Stimulated activated CD4-positive, alpha-beta T cell treated with anti-CD3 and anti-CD28 coated beads, Interleukin-2, amount 100 ng/mL, for 4 hours (primary cell): ENCODE results near the gene ITM2B.
"Not testable (repeated sequence)": the region's sequence is repeated elsewhere in the genome, so short reads cannot be mapped to it uniquely, and the experiment has no call there.

ENCODE experiments used
- DNase-seq: peaks from one replicate; pipeline ENCODE4 v3.0.0-alpha.2; 2020; ENCODE audit warnings: low read depth

The ITM2B gene

DNA sequence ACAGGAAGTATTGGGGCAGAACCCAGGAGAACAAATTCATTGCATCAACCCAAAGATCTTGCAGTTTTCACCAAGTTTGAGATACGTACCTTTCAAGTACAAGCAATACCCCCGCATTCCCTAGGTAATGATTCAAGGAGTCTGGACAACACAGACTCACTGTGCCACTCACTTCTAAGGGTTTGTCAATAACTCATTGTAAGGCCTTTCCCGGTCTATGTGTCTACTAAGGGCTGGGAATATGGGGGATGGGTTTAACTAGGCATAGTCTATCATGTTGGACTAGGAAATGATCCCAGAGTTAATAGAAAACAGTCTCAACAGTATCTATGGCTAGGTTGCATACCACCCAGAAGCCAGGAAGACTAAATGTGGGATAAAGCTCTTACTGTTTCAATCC, 8.3 kb upstream of the ITM2B start:
- no peak for DNase-seq

DNA sequence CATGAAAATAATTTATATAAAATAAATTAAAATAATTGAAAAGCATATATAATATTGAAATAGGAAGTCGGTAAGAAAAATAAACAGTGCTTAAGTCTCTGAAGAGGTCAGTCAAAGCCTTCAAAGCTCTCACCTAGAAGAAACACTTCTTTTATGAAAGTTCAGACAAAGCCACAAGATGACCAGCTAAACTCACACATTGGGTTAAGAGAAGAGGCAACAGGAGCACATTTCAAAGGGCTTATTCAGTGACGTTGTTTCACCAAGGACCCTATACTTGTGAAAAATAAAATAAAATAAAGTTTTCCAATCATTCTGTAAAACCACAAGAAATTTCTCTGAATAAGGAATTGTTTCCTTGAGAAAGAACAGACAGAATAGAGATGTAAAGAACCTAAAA, 2.5 kb upstream of the ITM2B start:
- no peak for DNase-seq

DNA sequence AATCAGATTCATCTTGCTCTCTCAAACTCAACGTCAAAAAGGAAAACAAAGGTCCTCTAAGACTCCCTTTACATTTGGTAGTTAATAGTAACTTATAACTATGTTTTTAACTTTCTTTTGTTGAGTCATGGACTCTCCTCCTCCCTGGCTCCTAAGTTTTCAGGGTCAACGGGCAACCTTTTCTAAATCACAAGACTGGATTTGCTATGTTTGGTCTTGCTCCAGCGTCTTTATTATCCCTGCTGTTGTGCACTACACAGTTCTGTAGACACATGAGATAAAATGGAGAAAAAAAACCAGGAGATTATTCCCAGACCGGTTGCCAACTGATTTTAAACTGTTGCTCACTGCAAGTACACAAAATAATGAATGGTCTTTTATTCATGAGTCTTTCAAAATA, 1.9 kb upstream of the ITM2B start:
- DNase-seq = no peak

DNA sequence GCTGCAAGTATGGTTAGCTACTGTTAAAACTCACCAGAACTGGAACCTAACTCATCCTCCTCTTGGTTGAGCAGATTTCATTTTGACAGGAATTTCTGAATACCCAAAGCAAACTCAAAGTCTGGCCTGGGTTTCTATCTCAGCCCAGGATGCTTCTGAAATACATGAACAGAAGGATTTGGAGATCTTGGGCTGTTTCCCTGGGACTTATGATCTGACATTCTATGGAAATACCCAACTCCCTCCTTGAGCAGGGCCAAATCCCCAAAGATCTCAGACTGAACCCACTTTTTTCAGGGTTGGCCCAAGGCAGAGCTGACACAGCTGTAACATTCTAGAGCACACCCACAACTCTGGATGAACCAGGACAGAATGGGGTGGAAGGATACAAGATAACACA, 1.1 kb upstream of the ITM2B start:
- no peak for DNase-seq

DNA sequence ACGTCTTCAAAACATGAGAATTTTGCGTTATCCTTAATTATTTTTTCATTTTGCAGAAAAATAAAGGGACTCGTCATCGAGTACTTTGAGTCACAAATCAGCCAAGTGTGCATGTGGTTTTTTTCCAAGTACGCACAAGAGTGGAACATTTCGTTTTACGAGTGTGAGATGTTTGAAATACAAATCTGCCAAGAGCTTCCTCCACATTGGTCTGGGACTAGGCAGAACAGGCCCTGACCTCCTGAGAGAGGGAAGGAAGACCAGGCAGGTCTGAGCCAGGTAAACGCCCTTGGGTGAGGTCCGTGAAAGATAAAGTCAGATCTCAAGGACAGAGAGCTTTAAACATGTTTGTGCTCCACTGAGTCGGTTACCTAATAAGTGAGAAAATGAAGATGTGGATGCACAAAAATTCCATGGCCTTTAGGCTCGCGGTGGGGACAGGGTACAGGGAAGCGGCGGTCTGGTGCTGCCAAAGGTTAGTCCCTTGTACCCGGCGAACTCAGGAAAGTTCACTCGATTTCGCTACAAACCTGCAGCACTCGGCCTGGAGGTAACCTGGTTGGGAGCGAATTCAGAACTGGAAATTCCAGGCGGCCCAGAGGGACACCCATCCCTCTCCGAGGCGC, 473 bp upstream of the ITM2B start:
- DNase-seq = no peak

DNA sequence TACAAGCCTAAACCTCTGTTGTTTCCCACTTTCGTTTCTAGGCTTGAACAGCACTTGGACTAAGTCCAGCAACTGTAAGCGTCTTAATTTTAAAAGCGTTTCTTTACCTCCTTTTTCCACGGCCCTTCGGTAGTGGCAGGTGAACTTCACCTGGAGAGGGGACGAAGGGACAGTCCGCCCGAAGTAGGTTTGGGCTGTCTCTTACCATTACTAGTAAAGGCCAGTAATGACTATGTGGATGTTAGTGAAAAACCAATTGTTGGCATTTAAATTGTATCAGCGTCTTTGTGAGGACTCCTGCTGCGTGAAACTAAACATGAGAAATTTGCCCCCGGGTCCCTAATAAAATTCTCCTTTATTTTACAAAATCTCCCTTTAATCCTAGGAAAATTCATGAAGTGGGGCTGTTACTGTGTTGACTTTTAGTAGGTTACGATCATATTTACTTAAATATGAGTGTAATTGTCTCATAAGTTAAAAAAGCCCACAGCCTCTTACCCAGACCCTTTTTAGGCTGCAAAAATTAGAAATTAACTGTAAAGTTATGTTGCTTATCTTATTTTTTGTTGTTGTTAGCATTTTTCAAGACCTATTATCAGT, 983 bp downstream of the ITM2B start:
- no peak for DNase-seq

DNA sequence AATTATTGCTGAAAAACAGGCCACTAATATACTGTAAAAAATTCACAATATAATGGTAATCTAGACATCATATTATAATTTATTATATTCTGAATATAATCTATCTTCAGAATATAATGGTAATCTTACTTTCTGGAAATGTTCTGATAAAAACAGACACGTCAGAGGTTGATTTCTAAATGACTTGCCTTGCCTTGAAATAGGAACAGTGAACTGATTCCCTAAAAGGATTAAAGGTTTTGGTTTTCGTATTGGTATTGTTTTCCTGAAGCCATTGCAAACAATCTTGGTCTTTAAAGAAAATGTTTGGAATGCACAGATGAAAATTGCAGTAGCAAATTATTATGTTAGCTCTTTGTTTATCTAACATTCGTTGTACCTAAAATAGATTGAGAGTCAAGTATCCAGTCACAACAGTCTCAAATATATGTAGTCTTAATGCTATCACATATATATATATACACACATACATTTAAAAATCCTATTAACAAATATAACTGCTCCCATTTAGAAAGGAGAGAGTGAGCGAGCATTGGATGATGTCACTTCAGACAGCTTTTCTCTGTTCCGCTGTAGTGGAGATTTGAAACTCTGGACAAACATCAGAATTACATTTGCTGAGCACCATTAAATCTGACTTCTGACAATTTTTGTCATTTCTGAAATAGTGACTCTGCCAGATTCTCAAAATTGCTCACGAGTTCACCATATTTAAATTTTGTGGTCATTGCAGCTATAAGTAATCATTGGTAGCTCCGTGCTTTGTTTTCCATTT, 1.7 kb downstream of the ITM2B start:
- DNase-seq = no peak

DNA sequence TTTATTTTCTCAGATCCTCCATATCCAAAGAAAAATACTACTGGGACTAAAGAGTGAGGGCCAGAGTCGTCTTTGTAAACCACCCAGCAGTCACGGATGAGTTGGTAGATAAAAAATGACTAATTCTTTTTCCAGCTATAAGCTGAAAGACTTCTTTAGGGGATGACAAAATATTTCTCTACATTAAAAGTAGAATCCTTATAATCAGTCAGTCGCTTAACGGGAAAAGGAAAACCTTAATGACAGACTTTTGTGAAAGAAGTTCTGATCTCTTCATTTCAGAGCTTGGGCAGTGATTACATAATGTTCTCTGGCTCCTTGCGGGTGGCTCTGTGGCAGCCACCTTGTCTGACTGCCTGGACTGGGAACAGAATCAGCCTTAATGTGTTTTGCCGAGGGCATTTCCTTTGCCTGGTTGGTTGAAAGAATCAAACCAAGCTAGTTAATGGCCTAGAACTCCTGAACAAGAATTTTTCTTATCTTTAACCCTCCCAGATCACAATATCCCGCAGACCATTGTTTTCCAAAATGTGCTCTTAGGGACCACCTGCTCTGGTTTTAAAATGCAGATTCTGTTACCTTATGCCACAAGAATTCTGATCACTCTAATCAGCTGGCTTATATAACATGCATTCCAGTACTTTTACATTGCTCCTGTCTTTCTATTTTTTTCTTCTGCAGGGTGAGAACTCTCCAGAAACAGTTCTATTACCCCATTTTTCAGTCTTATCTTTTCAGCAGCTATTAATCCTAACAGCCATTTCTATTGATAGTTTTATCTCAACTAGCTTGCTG, 2.5 kb downstream of the ITM2B start:
- no peak for DNase-seq

DNA sequence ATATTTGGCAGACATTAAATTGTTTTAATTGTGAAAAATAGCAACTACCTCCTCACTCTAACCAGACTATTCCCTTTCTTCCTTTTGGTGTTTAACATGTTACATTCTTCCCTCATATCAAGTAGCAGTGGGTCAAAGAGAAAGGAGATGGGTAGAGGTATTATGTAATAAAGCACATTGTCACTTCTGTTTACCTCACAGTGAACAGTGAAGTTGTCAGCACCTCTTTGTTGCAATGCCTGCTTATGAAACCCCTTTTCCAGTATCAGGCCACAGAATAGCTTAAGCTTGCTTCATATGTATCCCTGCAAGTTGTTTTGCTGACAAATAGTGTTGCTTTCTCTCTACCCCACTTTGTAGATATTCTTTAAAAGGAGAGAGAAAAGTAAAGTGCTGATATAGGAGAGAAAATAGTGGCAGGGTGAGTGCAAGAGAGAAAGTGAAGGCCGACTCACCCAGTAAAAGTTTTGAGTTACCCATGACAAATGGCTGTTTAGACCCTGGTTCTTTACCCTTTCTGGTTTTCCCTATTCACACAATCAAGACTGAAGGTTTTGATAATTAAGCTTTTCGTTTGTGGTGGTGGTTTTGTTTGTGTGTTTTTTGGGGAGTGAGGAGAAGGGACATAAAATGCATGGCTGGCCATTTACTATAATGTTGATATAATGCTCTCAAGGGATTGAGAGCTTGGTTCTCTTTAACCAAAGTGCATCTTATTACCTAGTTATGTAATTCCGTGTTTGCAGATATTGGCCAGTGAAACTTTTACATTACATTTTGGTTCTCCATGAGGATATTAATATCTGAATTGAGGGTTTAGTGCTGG, 3.7 kb downstream of the ITM2B start:
- DNase-seq = no peak

DNA sequence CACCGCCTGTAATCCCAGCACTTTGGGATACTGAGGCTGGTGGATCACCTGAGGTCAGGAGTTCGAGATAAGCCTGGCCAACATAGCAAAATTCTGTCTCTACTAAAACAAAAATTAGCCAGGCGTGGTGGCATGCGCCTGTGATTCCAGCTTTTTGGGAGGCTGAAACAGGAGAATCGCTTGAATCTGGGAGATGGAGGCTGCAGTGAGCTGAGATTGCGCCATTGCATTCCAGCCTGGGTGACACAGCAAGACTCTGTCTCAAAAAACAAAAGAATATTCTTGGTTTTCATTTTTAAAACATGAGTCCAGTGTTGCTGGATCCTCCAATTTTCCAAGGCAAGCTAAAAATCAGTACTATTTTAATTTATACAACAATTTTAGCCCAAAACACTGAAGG, 6.4 kb downstream of the ITM2B start:
- not testable (repeated sequence) for DNase-seq

DNA sequence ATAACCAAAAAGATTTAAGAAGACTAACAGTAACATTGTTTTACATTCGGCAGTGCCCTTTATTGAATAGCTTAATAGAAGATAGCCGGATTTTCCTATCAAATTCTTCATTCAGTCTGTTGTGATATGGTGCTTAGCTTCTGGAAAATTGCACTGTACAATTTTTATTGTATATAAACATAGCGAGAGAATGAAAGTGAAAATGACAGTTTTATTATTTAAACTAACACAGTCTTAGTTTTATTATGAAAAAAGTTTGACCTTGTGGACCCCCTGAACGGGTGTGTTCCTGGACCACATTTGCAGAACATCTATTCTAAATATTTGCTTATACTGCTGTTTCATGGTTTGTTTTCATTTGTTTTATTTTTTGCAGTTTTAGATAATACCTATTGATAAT, 8.6 kb downstream of the ITM2B start:
- DNase-seq = no peak

DNA sequence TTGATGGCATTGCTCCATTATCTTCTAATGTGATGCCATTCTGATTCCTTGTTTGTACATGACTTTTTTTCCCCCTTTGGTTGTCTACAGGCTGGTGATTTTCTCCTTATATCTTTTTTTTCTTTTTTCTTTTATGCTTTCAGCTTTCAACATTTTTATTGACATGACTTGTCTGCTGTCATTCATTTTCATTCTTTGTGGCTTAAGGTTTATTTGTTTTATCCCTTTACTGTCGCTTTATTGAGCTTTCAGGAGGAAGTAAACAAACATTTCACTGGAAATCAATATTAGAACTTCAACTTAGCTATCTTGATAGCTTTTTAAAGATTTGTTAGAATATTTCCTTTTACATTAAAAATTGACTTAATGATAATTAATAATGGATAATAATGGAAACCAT, 9.7 kb downstream of the ITM2B start:
- no peak for DNase-seq

DNA sequence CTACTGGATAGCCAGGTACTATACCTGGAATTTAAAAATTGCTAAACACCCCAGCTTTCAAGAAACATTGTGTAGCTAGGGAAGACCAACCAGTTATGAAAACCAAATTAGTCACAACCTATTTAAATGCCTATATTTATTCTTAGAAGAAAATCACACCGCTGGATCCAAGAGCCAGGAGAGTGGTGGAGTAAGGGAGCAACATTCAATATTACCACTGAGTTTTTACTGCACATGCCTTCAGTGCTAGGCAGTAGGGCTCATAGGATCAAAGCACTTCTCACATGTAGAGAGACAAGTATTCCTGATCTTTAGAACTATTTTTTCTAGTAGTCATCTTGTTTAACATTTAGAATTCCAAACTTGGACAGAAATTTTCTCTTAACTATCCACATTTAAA, 11.2 kb downstream of the ITM2B start:
- DNase-seq = no peak

DNA sequence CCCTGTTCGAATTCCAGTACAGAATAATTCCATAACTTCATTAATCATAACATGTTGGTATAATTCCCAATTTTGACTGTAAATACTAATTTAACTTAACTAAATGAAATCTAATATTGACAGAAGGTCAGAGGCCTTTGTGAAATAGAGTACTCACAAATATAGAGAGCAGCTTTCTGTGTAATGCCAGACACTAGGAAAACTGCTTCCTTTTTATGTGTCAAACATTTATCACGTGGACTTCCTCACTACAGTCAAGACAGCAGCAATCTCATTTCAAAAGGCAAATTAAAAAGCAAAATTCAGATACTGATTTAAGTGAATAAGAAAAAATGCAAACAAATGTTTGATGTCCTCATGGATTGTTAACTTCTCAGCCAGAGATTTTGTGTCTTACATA, 13.1 kb downstream of the ITM2B start:
- no peak for DNase-seq

DNA sequence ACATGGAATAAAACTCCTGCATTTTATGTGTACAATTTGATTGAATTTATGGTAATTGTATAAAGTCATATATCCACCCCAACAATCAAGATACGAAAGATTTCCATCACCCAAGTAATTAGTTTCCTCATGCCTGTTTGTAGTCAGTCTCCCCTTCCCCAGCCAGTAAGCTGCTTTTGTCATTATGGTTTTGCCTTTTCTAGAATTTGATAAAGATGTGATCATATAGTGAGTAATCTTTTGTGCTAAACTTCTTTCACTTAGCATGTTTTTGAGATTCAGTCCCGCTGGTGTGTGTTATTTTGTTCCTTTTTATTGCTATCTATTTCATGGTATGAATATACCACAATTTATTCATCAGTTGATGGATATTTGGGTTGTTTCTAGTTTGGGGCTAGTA, 16.0 kb downstream of the ITM2B start:
- DNase-seq = no peak

DNA sequence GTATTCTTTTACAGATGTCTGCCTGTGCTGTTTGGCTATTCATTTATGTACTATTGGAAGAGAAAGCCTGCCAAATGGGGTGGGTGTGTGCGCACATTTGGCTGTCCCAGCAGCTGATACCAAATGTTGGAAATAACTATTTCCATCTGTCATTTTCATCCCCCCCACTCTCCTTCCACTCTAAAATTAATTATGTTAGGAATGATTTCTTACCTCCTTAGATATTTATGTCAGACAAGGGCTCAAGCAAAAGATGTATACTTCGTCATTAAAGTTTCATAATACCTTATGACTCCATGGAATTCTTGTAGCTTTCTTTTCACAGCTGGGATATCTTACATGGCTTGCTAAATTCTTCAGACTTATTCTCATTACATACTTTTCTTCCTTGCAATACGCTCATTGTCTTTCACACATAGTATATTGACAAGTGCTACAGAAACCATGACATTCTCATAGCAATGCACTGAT, 18.6 kb downstream of the ITM2B start:
- DNase-seq = no peak

DNA sequence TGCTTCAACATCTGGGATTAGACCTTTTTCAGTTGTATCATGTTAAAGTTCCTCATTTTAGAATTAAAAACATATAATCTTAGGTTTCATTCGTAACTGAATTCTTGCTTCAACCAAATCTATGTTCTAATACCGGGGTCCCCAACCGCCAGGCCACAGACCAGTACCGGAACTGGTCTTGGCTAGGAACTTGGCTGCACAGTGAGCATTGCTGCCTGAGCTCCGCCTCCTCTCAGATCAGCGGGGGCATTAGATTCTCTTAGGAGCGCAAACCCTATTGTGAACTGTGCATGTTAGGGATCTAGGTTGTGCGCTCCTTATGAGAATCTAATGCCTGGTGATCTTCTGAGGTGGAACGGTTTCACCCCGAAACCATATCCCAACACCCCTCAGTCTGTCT, 19.2 kb downstream of the ITM2B start:
- DNase-seq = no peak

DNA sequence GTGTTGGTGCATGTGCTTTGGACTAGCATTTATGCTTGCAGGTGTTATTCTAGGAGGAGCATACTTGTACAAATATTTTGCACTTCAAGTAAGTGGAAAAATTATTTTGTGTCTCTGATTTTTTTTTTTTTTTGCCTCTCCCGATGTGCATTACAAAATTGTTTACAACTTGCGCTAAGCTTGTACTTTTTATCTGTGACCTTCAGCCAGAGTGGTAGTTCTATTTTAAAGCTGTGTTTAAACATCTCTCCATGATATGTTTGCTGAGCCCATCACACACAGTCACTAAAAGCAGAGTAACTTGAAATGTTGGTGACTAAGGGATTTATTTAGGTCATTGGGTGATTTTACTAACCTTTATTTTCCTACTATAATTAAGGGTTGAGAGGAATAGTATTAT, 20.8 kb downstream of the ITM2B start:
- no peak for DNase-seq

DNA sequence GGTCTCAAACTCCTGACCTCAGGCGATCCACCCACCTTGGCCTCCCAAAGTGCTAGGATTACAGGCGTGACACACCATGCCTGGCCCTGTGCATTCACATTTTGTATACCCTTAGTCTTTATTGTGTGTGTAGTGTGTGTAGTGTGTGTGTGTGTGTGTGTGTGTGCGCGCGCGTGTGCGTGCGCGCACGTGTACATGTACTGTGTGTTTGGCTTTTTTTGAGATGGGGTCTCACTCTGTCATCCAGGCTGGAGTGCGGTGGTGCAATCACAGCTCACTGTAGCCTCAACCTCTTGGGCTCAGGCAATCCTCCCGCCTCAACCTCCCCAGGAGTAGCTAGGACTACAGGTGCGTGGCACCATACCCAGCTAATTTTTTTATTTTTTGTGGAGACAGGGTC, 22.1 kb downstream of the ITM2B start:
- no peak for DNase-seq

DNA sequence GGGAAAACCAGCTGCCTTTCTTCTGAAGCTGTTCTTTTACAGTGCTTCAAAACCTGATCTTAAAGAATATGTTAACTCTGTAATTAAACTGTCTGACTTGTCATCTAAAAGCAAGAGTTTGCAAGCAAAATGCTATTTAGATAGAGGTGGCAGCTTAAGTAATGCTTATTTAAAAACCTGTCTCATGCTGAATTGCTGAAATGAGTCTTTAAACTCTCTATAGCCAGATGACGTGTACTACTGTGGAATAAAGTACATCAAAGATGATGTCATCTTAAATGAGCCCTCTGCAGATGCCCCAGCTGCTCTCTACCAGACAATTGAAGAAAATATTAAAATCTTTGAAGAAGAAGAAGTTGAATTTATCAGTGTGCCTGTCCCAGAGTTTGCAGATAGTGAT, 22.9 kb downstream of the ITM2B start:
- DNase-seq = no peak

DNA sequence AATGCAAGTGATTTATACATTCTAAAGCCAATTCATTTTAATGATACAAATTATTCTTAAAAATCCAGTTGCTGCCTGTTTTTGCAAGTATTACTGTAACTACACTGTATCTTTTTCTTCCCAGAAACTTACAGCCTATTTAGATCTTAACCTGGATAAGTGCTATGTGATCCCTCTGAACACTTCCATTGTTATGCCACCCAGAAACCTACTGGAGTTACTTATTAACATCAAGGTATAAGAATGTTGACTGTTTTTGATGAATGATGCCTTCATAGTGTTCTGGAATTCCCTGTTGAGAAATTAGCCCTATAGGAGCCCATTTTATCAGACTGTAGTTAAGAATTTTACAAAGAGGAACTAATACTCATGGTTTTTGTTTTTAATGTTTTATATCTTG, 25.0 kb downstream of the ITM2B start:
- no peak for DNase-seq

DNA sequence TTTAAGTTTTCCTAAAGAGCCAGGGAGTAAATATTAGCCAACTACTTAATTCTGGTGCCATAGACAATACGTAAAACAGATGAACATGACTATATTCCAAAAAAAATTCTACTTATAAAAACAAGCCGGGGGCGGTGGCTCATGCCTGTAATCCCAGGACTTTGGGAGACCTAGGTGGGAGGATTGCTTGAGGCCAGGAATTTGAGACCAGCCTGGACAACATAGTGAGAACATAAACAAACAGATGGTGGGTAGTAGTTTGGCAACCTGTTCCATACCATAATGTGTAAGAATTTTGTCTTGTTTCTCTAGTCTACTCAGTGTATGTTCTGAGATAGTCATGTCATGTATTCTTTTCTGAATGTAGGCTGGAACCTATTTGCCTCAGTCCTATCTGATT, 25.4 kb downstream of the ITM2B start:
- no peak for DNase-seq
